Muscle layer of colon (tissue), 2 donors: ENCODE results near the gene ATP4B.

ENCODE experiments used
- H3K27ac ChIP-seq: one replicate; pipeline ENCODE4 v1.7.0; 2013; ENCODE audit warnings: low read depth, mild to moderate bottlenecking, low read length, moderate library complexity
- H3K27me3 ChIP-seq, 2 donors: one replicate each; pipeline ENCODE4 v1.7.0; 2013; ENCODE audit warnings: low read length in 2 of 2, mild to moderate bottlenecking in 2 of 2; ENCODE audit not compliant: insufficient read depth in 2 of 2, control insufficient read depth in 1 of 2
- H3K36me3 ChIP-seq: one replicate; pipeline ENCODE4 v1.7.0; 2013; ENCODE audit warnings: mild to moderate bottlenecking, low read length; ENCODE audit not compliant: insufficient read depth
- H3K4me1 ChIP-seq: one replicate; pipeline ENCODE4 v1.7.0; 2013; ENCODE audit warnings: mild to moderate bottlenecking, low read length; ENCODE audit not compliant: insufficient read depth
- H3K4me3 ChIP-seq, 2 donors: one replicate each; pipeline ENCODE4 v1.7.0; 2013; ENCODE audit warnings: low read length in 2 of 2, low read depth in 1 of 2, mild to moderate bottlenecking in 1 of 2, moderate library complexity in 1 of 2
- H3K9ac ChIP-seq: one replicate; pipeline ENCODE4 v1.7.0; 2013; ENCODE audit warnings: low read length
- H3K9me3 ChIP-seq: one replicate; pipeline ENCODE4 v1.7.0; 2013; ENCODE audit warnings: mild to moderate bottlenecking, low read length
- donor health status: abdominal sarcoma.
- donor health status: Adenocarcinoma of cecum.

The ATP4B gene

DNA sequence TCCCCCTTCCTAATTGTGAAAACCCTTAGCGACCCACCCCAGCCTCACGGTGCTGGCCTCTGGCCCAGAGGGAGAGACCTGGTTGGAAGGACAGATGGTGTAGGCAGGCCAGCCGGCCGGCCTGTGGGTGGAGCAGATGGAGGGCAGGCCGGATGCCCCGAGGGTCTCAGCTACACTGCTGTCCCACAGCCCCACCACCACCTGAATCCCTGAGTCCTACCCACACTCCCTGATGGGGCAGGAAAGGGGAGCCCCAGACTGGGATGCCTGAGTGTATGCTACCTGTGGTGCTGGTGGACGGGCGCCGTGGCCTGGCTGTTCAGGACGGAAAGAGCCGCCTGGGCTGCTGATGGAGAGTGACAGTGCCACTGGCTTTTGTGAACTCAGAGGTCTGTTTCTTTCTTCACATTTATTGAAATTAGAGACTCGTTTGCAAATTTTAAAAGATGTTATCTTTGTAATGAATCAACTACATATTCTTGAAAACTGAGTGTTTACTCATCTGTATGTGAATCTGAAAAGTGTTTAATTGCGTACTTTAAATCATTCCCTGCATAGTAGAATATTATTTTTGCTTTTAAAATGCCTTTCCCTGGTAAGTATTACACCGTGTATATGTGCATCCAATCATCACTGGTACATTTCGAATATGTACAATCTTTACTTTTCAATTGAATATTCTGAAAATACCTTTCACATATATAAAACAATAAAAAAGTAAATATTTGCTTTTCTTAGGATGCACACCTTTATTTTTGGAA, 37.8 kb downstream of the ATP4B start:
- H3K36me3 ChIP-seq = peaks cover 6% of the 10 kb centered on the region

DNA sequence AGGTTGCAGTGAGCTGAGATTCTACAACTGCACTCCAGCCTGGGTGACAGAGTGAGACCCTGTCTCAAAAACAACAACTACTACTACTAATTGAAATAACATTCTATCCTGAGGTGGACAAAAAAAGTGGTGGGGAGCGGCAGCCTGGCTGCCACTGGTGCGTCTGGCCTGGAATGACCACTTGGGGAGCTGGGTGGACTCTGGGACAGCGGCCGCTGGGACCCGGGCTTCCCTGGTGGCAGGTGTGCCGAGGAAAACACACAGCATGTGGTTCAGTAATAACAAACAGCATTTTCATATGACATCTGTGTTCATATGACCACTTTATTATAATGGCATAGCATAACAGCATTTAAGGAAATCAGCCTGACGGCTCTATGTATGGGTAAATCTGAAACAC, 39.5 kb downstream of the ATP4B start:
- Histone ChIP-seq H3K4me3 (no peak overlapping the region), H3K9ac (no peak overlapping the region), H3K9me3 (no peaks in the 10 kb centered on the region), H3K27me3 (no peaks in the 10 kb centered on the region), H3K36me3 (no peaks in the 10 kb centered on the region), H3K4me1 (no peaks in the 10 kb centered on the region), H3K27ac (no peak overlapping the region)

More for the DNA sequence above, 37.8 kb downstream of the ATP4B start:
- Histone ChIP-seq H3K9ac (no peak overlapping the region), H3K9me3 (no peaks in the 10 kb centered on the region), H3K4me3 (no peak overlapping the region), H3K4me1 (no peaks in the 10 kb centered on the region), H3K27ac (no peak overlapping the region), H3K27me3 (no peaks in the 10 kb centered on the region)

DNA sequence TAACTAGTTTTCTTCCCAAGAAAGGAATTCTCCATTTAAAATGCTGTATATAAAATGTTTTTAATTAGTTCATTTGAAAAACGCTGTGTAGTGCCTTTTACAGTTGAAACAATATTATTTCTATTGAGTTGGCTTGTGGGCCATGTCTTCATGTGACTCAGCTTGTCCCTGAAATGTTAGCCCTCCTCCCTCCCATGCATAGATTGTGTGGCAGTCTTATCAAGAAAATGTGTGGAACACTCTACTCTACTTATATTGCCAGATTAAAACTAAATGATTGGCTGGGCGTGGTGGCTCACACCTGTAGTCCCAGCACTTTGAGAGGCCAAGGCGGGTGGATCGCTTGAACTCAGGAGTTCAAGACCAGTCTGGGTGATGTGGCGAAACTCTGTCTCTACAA, 40.0 kb downstream of the ATP4B start:
- Histone ChIP-seq H3K4me1 (no peaks in the 10 kb centered on the region), H3K9me3 (no peaks in the 10 kb centered on the region), H3K27me3 (no peaks in the 10 kb centered on the region), H3K36me3 (no peaks in the 10 kb centered on the region), H3K4me3 (no peak overlapping the region), H3K27ac (no peak overlapping the region), H3K9ac (no peak overlapping the region)

DNA sequence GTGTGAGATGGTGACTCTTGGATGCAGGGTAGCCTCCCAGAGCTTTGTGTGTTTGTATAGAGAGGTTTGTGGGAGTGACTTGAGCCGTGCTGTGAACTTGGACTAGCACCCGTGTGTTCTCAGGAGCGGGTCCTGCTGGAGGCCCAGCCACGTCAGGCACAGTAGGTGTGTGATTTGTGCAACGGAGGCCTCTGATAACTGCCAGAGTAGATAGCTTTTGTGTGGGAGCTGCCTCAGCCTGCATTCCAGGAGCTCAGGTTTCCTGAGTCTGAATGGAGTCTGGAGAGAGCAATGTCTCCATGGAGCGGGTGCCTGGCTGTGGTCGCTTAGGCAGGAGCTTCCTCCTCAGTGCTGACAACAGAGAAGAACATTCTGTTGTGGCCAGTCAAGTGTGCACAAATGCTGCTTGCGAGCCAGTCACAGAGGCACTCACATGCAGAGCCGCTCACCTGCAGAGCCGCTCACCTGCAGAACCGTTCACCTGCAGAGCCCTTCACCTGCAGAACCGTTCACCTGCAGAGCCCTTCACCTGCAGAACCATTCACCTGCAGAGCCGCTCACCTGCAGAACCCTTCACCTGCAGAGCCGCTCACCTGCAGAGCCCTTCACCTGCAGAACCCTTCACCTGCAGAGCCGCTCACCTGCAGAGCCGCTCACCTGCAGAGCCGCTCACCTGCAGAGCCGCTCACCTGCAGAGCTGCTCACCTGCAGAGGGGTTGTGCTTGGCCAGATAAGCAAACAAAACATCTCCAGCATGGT, 40.8 kb downstream of the ATP4B start:
- Histone ChIP-seq H3K9ac (no peak overlapping the region), H3K4me1 (no peaks in the 10 kb centered on the region), H3K27me3 (no peaks in the 10 kb centered on the region), H3K4me3 (no peak overlapping the region), H3K36me3 (no peaks in the 10 kb centered on the region), H3K9me3 (no peaks in the 10 kb centered on the region), H3K27ac (no peak overlapping the region)

DNA sequence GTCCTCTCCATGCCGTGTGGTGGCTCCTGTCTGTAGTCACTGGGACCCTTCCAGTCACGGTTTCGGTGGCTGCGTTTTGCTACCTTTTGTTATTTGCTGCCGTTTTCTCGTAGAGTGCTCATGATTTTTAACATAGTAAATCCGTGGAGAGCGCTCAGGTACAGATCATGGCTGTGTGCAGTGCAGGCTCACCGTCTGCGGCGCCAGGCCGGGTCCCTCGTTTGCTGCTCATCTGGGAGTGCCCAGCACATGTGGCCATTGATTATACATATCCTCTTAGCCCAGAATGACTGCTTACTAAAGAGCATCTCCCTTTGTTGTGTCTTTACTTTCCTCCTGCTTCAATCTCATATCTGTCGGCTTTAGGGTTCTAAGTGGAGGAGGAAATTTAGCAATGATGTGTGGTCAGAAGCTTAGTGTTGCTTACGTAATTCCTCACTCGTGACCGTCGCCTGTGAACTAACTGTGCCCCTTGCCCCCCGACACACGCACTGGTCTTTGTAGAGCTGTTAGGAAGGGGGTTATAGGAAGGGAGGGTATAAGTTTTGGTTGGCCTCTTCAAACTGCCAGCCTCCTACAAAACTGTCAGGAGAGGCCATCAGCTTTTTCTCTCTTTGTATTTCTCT, 41.6 kb downstream of the ATP4B start:
- no peaks in the 10 kb centered on the region for H3K4me1 ChIP-seq
- H3K9ac ChIP-seq = no peak overlapping the region
- no peaks in the 10 kb centered on the region for H3K27me3 ChIP-seq
- no peaks in the 10 kb centered on the region for H3K36me3 ChIP-seq
- H3K9me3 ChIP-seq = no peaks in the 10 kb centered on the region
- H3K4me3 ChIP-seq = no peak overlapping the region
- H3K27ac ChIP-seq = no peak overlapping the region

DNA sequence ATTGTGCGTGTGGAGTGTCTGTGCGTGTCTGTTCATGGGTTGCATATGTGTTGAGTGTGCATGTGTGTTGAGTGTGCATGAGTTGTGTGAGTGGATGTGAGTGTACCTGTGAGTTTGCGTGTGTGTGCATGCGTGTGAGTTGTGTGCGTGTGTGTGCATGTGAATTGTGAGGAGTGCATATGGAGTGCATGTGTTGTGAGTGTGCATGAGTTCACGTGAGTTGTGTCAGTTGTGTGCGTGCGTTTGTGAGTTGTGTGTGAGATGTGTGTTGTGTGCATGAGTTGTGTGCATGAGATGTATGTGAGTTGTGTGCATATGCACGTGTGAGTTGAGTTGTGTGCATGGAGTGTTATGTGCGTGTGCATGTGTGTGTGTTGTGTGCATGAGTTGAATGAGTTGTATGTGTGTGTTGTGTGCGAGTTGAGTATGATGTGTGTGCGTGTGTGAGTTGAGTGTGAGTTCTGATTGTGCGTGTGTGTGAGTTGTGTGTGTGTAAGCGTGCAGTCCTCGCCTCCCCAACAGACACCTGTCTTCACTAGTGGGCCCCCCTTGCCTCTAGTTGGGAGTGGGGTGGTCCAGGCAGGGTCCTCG, 44.1 kb downstream of the ATP4B start:
- no peak overlapping the region for H3K4me3 ChIP-seq
- no peak overlapping the region for H3K9ac ChIP-seq
- no peaks in the 10 kb centered on the region for H3K36me3 ChIP-seq
- no peaks in the 10 kb centered on the region for H3K4me1 ChIP-seq
- no peak overlapping the region for H3K27ac ChIP-seq
- no peaks in the 10 kb centered on the region for H3K27me3 ChIP-seq
- H3K9me3 ChIP-seq = no peaks in the 10 kb centered on the region

DNA sequence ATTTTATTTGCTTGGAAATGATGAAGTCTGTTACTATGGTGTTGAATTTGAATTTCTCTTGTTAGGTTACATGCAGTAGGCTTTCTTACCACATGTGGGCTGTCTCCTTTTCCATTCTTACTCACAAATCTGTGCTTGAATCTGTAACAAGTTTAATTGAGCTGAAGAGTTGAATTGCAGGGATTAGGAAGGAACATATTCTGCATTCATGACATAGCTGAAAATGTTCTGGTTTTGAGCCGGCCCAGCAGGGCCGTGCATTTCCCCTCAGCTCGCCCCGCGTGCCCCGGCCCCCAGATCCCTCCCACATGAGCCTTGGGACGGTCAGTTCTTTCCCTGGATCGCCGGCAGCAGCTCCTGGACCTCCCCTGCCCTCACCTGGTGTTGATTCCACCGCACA, 45.4 kb downstream of the ATP4B start:
- no peaks in the 10 kb centered on the region for H3K36me3 ChIP-seq
- H3K27ac ChIP-seq = no peak overlapping the region
- no peaks in the 10 kb centered on the region for H3K9me3 ChIP-seq
- no peaks in the 10 kb centered on the region for H3K27me3 ChIP-seq
- no peaks in the 10 kb centered on the region for H3K4me1 ChIP-seq
- no peak overlapping the region for H3K9ac ChIP-seq
- H3K4me3 ChIP-seq = no peak overlapping the region

DNA sequence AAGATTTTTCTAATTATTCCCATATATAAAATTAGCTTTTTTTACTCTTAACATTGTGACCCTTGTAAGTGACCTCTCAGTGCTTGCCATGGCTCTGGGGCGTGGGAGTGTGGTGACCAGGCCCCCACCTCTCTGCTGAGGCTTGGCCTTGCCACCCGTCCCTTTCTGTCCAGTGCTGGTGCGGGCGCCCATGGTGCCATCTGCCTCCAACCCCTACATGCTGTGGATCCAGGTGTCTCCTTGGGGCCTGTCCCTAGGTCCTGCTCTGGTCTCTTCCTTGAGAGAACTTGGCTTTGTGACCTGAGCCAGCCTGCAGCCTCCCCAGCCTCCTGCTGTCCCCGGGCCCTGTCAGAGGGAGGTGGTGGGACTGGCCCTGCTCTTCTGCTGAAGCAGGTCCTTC, 46.0 kb downstream of the ATP4B start:
- no peak overlapping the region for H3K27ac ChIP-seq
- H3K9ac ChIP-seq = no peak overlapping the region
- H3K27me3 ChIP-seq = no peaks in the 10 kb centered on the region
- no peaks in the 10 kb centered on the region for H3K4me1 ChIP-seq
- H3K4me3 ChIP-seq = no peak overlapping the region
- no peaks in the 10 kb centered on the region for H3K36me3 ChIP-seq
- no peaks in the 10 kb centered on the region for H3K9me3 ChIP-seq

DNA sequence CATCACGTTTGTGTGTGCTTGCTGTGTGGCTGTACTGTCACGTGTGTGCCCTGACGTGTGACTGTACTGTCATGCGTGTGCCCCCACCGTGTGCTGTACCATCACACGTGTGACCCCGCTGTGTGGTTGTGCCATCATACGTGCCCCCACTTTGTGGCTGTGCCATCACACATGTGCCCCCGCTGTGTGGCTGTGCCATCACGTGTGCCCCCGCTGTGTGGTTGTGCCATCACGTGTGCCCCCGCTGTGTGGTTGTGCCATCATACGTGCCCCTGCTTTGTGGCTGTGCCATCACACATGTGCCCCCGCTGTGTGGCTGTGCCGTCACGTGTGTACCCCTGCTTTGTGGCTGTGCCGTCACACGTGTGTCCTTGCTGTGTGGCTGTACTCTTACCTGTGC, 47.7 kb downstream of the ATP4B start:
- Histone ChIP-seq H3K4me3 (no peak overlapping the region), H3K36me3 (no peaks in the 10 kb centered on the region), H3K27me3 (no peaks in the 10 kb centered on the region), H3K27ac (no peak overlapping the region), H3K4me1 (no peaks in the 10 kb centered on the region), H3K9me3 (no peaks in the 10 kb centered on the region), H3K9ac (no peak overlapping the region)

DNA sequence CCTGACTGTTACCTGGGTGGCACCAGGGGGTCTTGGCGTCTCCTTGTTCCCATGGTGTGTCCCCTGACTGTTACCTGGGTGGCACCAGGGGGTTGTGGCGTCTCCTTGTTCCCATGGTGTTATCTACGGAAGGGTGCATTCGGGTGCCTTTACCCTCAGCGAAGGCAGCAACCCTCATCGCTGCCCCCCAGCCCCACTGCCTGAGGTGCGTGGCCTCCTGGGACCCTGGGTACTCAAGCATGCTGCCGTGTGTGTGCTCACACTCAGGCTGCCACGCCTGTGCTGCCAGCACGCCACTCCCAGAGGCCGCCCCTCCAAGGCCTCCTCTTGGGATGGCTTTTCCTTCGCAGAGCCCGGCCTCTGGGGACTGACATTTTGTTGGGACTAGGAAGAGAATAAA, 48.4 kb downstream of the ATP4B start:
- H3K4me3 ChIP-seq = no peak overlapping the region

DNA sequence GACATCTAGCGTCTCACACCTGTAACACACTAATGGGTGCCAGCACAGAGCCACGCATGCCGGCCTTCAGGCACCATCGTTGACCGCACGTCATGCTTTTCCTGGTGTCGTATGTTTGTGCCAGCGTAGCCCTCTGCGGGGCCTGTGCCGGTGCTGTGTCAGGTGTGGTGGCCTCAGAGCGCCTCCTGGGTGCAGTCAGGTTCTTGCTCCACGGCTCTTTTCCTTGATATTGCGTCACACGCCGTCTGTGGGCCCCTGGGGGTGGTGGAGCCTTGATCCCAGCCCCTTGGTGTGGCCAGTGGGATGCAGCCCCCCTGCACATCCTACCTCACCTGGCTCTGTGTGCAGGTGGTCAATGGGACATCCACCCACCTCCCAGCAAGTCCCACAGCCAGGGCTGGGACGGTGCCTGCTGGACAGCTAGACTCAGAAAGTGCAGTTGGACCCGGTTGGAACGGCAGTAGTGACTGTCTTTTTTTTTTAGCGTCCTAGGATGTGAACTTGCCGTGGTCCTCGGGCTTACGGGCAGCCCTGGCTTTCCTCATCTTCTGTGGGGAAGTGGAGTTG, 48.9 kb downstream of the ATP4B start:
- H3K27ac ChIP-seq = no peak overlapping the region
- no peaks in the 10 kb centered on the region for H3K36me3 ChIP-seq
- no peaks in the 10 kb centered on the region for H3K9me3 ChIP-seq
- no peaks in the 10 kb centered on the region for H3K27me3 ChIP-seq
- H3K9ac ChIP-seq = no peak overlapping the region
- H3K4me1 ChIP-seq = no peaks in the 10 kb centered on the region
- no peak overlapping the region for H3K4me3 ChIP-seq

More for the DNA sequence above, 48.4 kb downstream of the ATP4B start:
- Histone ChIP-seq H3K36me3 (no peaks in the 10 kb centered on the region), H3K9me3 (no peaks in the 10 kb centered on the region), H3K4me1 (no peaks in the 10 kb centered on the region), H3K27ac (no peak overlapping the region), H3K9ac (no peak overlapping the region), H3K27me3 (no peaks in the 10 kb centered on the region)
